ENCODE results near the gene FIBP.
"Not testable (repeated sequence)": the region's sequence is repeated elsewhere in the genome, so short reads cannot be mapped to it uniquely, and the experiment has no call there.

Gene FIBP

GRCh38 chr11:65894034-65894591 is 5.8 kb upstream of the FIBP start:
- POLR2A ChIA-PET, result interaction anchor here (1.1 to 12.4 kb wide), 4 partner anchors 18 to 30 kb away, joined by 3 to 289 read pairs (median 4); partner anchors contain the start of genes CFL1, EFEMP2 and MUS81

DNA sequence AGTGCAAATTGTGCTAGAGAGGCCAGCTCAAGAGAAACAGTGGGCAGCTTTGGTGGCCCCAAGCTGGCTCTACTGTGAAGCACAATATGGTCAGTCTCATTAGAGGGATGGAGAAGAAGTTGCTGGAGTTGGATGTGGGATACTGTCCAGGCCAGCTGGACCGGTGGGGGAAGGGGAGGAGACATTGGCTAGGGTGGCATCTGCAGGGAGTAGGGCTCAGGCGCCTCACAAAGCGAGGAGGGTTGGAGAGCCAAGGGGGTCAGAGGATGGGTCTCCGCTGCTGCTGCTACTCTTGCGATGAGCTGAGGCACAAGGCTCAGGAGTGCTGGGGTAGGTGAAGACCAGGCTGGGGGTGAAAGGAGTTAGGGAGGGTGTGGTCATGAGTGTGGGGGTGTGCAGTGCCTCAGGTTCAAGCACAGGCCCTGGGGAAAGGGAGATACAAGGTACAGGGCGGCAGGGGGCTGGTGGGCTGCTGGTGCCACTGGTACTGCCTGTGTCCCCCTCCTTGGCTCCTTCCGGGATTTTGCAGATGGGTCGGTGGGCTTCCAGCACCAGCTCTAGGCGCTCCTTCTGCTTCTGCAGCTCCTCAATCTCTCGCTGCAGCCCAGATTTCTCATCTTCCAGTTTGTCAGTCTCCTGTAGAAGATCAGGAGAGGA is 4.5 kb upstream of the FIBP start:
- ChIA-PET CTCF (interaction anchor here (1.1 to 5.4 kb wide), 2 partner anchors 7 to 45 kb away, joined by 3 to 36 read pairs; partner anchors contain the start of gene FOSL1), POLR2A (interaction anchor here (1.2 to 12.4 kb wide), 5 partner anchors 8 to 29 kb away, joined by 3 to 289 read pairs (median 35); partner anchors contain the start of genes CFL1, EFEMP2, FOSL1 and MUS81)
- no peak for TF ChIP-seq FOXK2 (IDR thresholded peaks at IDR 0.05)
- no peak for TF ChIP-seq LEF1 (IDR thresholded peaks at IDR 0.05; ENCODE audit: borderline replicate concordance)
- no peak for TF ChIP-seq ZNF384 (IDR thresholded peaks at IDR 0.05)
- TF ChIP-seq L3MBTL2 (conservative IDR thresholded peaks at IDR 0.05), result no peak
- TF ChIP-seq CTBP1 (IDR thresholded peaks at IDR 0.05; ENCODE audit: borderline replicate concordance), result no peak
- no peak for TF ChIP-seq NFRKB (IDR thresholded peaks at IDR 0.05)
- TF ChIP-seq BHLHE40 (IDR thresholded peaks at IDR 0.05; ENCODE audit: borderline replicate concordance), result no peak
- no peak for DNase-seq (ENCODE audit: extremely low spot score)

More at GRCh38 chr11:65894034-65894591, 5.8 kb upstream of the FIBP start:
- CTCF ChIA-PET, result no interaction called here
- DNase-seq (ENCODE audit: extremely low spot score), result no peak
- no peak for TF ChIP-seq ELF4 (IDR thresholded peaks at IDR 0.05)
- TF ChIP-seq L3MBTL2 (conservative IDR thresholded peaks at IDR 0.05), result no peak
- TF ChIP-seq FOXK2 (IDR thresholded peaks at IDR 0.05), result no peak
- TF ChIP-seq CTBP1 (IDR thresholded peaks at IDR 0.05; ENCODE audit: borderline replicate concordance), result no peak
- no peak for TF ChIP-seq SUZ12 (IDR thresholded peaks at IDR 0.05)
- no peak for TF ChIP-seq FOXM1 (IDR thresholded peaks at IDR 0.05; ENCODE audit: borderline replicate concordance)
- TF ChIP-seq NFRKB (IDR thresholded peaks at IDR 0.05), result no peak
- no peak for TF ChIP-seq TARDBP (IDR thresholded peaks at IDR 0.05)
- no peak for TF ChIP-seq LEF1 (IDR thresholded peaks at IDR 0.05; ENCODE audit: borderline replicate concordance)
- TF ChIP-seq ARNT (IDR thresholded peaks at IDR 0.05), result no peak
- TF ChIP-seq BHLHE40 (IDR thresholded peaks at IDR 0.05; ENCODE audit: borderline replicate concordance), result no peak
- TF ChIP-seq PKNOX1 (IDR thresholded peaks at IDR 0.05), result no peak

- not testable (repeated sequence) for DNase-seq (ENCODE audit: extremely low spot score)
- ChIA-PET CTCF (interaction anchor here (0.9 to 5.4 kb wide), 3 partner anchors 8 to 107 kb away, joined by 3 to 36 read pairs (median 3); partner anchors contain the start of gene FOSL1), POLR2A (interaction anchor here (1.0 to 12.4 kb wide), 9 partner anchors 9 to 180 kb away, joined by 3 to 289 read pairs (median 35); partner anchors contain the start of genes CFL1, EFEMP2, FOSL1 and KAT5)
Measured at GRCh38 chr11:65892137-65892540, 3.9 kb upstream of the FIBP start.

DNA sequence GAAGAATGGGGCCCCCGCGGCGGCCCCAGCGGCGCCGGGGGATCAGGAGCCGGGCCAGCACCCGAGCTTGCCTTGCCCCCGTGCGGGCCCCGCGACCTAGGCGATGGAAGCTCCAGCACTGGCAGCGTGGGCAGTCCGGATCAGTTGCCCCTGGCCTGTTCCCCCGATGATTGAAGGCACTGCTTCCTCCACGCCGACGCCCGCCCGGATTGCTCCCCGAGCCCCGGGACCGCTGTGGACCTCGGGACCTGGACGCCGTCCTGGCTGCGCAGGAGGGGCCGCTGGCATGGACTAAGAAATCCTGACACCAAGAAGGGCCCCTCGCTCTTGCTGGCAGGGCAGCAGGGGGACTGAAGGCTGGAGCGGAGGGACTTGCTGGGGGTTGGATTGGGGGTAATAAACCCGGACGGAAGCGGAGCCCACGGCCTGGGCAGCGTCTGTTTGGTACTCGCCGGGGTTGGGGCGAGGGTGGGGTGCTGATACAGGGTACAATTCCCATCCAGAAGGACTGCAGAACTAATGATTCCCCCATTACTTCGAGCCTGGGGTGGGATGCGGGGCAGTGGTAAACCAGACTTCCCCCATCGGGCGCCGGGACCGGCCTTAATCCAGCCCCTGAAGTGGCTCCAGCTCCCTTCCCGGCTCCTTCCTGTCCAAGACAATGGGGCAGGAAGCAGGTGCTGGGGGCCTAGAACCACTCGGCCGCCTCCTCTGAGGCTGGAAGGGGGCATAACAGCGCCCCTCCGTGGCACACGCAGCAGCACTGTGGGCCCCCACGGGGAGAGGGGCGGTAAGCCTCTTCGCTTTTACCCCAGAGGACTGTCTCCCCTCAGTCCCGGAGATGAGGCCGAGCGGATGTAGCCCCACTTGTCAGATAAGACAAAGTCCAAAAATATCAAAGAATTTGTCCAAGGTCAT is 3.2 kb upstream of the FIBP start:
- no peak for DNase-seq (ENCODE audit: extremely low spot score)
- CTCF ChIA-PET, result interaction anchor here (0.7 to 5.4 kb wide), 10 partner anchors 9 to 180 kb away, joined by 3 to 59 read pairs (median 4); partner anchors contain the start of genes FOSL1, KAT5 and MUS81
- TF ChIP-seq ELF4 (IDR thresholded peaks at IDR 0.05) (no peak), BHLHE40 (IDR thresholded peaks at IDR 0.05; ENCODE audit: borderline replicate concordance) (no peak), LEF1 (IDR thresholded peaks at IDR 0.05; ENCODE audit: borderline replicate concordance) (no peak), HDGF (IDR thresholded peaks at IDR 0.05; ENCODE audit: borderline replicate concordance) (no peak), SUZ12 (IDR thresholded peaks at IDR 0.05) (no peak), NFRKB (IDR thresholded peaks at IDR 0.05) (no peak), SP1 (IDR thresholded peaks at IDR 0.05) (no peak), PKNOX1 (IDR thresholded peaks at IDR 0.05) (no peak)
- POLR2A ChIA-PET, result interaction anchor here (0.6 to 12.4 kb wide), 25 partner anchors 9 to 276 kb away, joined by 3 to 289 read pairs (median 5); partner anchors contain the start of genes AP5B1, CFL1, EFEMP2 and FOSL1

GRCh38 chr11:65890324-65891218 is 2.3 kb upstream of the FIBP start, which contains the start of gene CCDC85B:
Gene CCDC85B, plus strand, starts transcription at chr11:65890673. Its CDS starts 111 bp downstream, at chr11:65890784.
- TF ChIP-seq ZNF384 (IDR thresholded peaks at IDR 0.05), result no peak
- TF ChIP-seq ELF4 (IDR thresholded peaks at IDR 0.05), result no peak
- TF ChIP-seq L3MBTL2 (conservative IDR thresholded peaks at IDR 0.05), result peak; percentile 31
- no peak for TF ChIP-seq FOXA1 (IDR thresholded peaks at IDR 0.05)
- no peak for TF ChIP-seq TARDBP (IDR thresholded peaks at IDR 0.05)
- 0 out of 2 replicates have a peak, but pooled peaks have one; percentile 4 for TF ChIP-seq PKNOX1 (IDR thresholded peaks at IDR 0.05)
- no peak for TF ChIP-seq SUZ12 (IDR thresholded peaks at IDR 0.05)
- no peak for TF ChIP-seq BHLHE40 (IDR thresholded peaks at IDR 0.05; ENCODE audit: borderline replicate concordance)
- TF ChIP-seq ARNT (IDR thresholded peaks at IDR 0.05), result no peak
- ChIA-PET POLR2A (interaction anchor here (0.6 to 12.4 kb wide), 30 partner anchors 9 to 466 kb away, joined by 3 to 289 read pairs (median 4); partner anchors contain the start of genes AP5B1, BANF1, CFL1 and EFEMP2), CTCF (interaction anchor here (0.7 to 5.4 kb wide), 8 partner anchors 10 to 179 kb away, joined by 3 to 59 read pairs (median 6); partner anchors contain the start of genes FOSL1, KAT5 and MUS81)

More at GRCh38 chr11:65890324-65891218, 2.3 kb upstream of the FIBP start, which contains the start of gene CCDC85B:
- DNase-seq (ENCODE audit: extremely low spot score), result peak; percentile 90

Data from HEK293T (cell line).